HEK293T (cell line): Measurements from ENCODE around the gene ZNF445.

Source experiments
- ARNT ChIP-seq: fragments of 450-650 bp; IDR thresholded peaks from 2 replicates; pipeline ENCODE4 v1.6.1; 2017; ENCODE audit warnings: mild to moderate bottlenecking
- ELF4 ChIP-seq: fragments of 450-650 bp; IDR thresholded peaks from 2 replicates; pipeline ENCODE4 v1.6.1; 2017; ENCODE audit warnings: antibody characterized with exemption
- FOXA1 ChIP-seq: fragments of 450-650 bp; IDR thresholded peaks from 2 replicates; pipeline ENCODE4 v1.6.1; 2016; ENCODE audit warnings: mild to moderate bottlenecking
- FOXK2 ChIP-seq: fragments of 450-650 bp; IDR thresholded peaks from 2 replicates; pipeline ENCODE4 v1.6.1; 2016; ENCODE audit warnings: mild to moderate bottlenecking
- FOXM1 ChIP-seq: fragments of 450-650 bp; IDR thresholded peaks from 2 replicates; pipeline ENCODE4 v1.6.1; 2017; ENCODE audit warnings: mild to moderate bottlenecking, borderline replicate concordance
- HDGF ChIP-seq: fragments of 450-650 bp; IDR thresholded peaks from 2 replicates; pipeline ENCODE4 v1.6.1; 2017; ENCODE audit warnings: antibody characterized with exemption, borderline replicate concordance
- L3MBTL2 ChIP-seq: fragments of 450-650 bp; conservative IDR thresholded peaks from 2 replicates; pipeline ENCODE4 v1.6.1; 2016; ENCODE audit warnings: mild to moderate bottlenecking
- LEF1 ChIP-seq: fragments of 450-650 bp; IDR thresholded peaks from 2 replicates; pipeline ENCODE4 v1.6.1; 2017; ENCODE audit warnings: mild to moderate bottlenecking, borderline replicate concordance
- PKNOX1 ChIP-seq: fragments of 450-650 bp; IDR thresholded peaks from 2 replicates; pipeline ENCODE4 v1.6.1; 2016
- SP1 ChIP-seq: fragments of 450-650 bp; IDR thresholded peaks from 2 replicates; pipeline ENCODE4 v1.6.1; 2017
- SUZ12 ChIP-seq: fragments of 450-650 bp; IDR thresholded peaks from 2 replicates; pipeline ENCODE4 v1.6.1; 2016; ENCODE audit warnings: mild to moderate bottlenecking
- ZNF384 ChIP-seq: fragments of 450-650 bp; IDR thresholded peaks from 2 replicates; pipeline ENCODE4 v1.6.1; 2016

DNA sequence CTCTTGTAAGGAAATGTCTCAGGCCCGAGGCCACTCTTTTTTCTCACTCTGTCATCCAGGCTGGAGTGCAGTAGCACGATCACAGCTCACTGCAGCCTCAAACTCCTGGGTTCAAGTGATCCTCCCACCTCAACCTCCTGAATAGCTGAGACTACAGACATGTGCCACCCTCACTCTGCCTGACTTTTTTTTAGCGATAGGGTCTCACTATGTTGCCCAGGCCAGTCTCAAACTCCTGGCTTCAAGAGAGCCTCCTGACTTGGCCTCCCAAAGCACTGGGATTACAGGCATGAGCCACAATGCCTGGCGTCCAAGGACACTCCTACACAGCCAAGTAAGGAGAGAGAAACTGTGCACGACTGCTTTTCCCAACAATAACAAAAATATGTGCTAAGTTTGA lies 7.6 kb downstream of the ZNF445 start:
- TF ChIP-seq SP1, result no peak
- no peak for TF ChIP-seq ARNT
- no peak for TF ChIP-seq FOXA1
- no peak for TF ChIP-seq SUZ12
- no peak for TF ChIP-seq L3MBTL2
- no peak for TF ChIP-seq ELF4
- TF ChIP-seq LEF1, result no peak
- no peak for TF ChIP-seq HDGF
- TF ChIP-seq ZNF384, result no peak
- no peak for TF ChIP-seq PKNOX1
- TF ChIP-seq FOXM1, result no peak
- TF ChIP-seq FOXK2, result no peak
